ENCODE results near the gene CDCA7.
A peak's percentile ranks its signal among the peaks of the same experiment; 100 is the strongest.
"Not testable (repeated sequence)": the region's sequence is repeated elsewhere in the genome, so short reads cannot be mapped to it uniquely, and the experiment has no call there.

CDCA7 gene

GRCh38 chr2:173402405-173402974 is 47.8 kb downstream of the CDCA7 start:
- peak; percentile 52 to 67 (median 55) for DNase-seq (ENCODE audit: low read depth in 3 of 3)

- DNase-seq (ENCODE audit: low read depth in 3 of 3), result no peak
Measured at GRCh38 chr2:173404841-173405750, 50.4 kb downstream of the CDCA7 start.

GRCh38 chr2:173407176-173407575 is 52.5 kb downstream of the CDCA7 start:
- no peak for DNase-seq (ENCODE audit: low read depth in 3 of 3)

- DNase-seq (ENCODE audit: low read depth in 3 of 3), result no peak
Measured at GRCh38 chr2:173407646-173408045, 53.0 kb downstream of the CDCA7 start.

- DNase-seq (ENCODE audit: low read depth in 3 of 3), result no peak
Measured at GRCh38 chr2:173410579-173410978, 55.9 kb downstream of the CDCA7 start.

GRCh38 chr2:173412628-173413027 is 58.0 kb downstream of the CDCA7 start:
- no peak for DNase-seq (ENCODE audit: low read depth in 3 of 3)

- no peak for DNase-seq (ENCODE audit: low read depth in 3 of 3)
Measured at GRCh38 chr2:173414823-173415322, 60.2 kb downstream of the CDCA7 start.

GRCh38 chr2:173415431-173416381 is 61.0 kb downstream of the CDCA7 start:
- DNase-seq (ENCODE audit: low read depth in 3 of 3), result no peak

- not testable (repeated sequence) for DNase-seq (ENCODE audit: low read depth in 3 of 3)
Measured at GRCh38 chr2:173416415-173417152, 61.9 kb downstream of the CDCA7 start.

GRCh38 chr2:173417341-173417740 is 62.7 kb downstream of the CDCA7 start:
- DNase-seq (ENCODE audit: low read depth in 3 of 3), result no peak

- DNase-seq (ENCODE audit: low read depth in 3 of 3), result no peak
Measured at GRCh38 chr2:173417802-173418201, 63.1 kb downstream of the CDCA7 start.

Data from stimulated activated CD4-positive, alpha-beta T cell treated with anti-CD3 and anti-CD28 coated beads, TNF-alpha, amount 100 ng/mL, for 24 hours (primary cell).